ENCODE results near the gene PRR22. TPM values are rescaled to one million over a fixed set of nuclear protein-coding genes. Genes with fewer than 3 reads are reported as not detected.

Gene PRR22
- total RNA-seq, 2 experiments from 2014 or later: 4.4 to 5.0 TPM

GRCh38 chr19:5829567-5830310 lies 45.2 kb upstream of the PRR22 start:
- Mint-ChIP-seq H3K27me3 (no peaks in the 10 kb centered on the region), H3K36me3 (ENCODE audit: low read depth) (no peaks in the 10 kb centered on the region), H3K27ac (no peak overlapping the region), H3K9me3 (no peaks in the 10 kb centered on the region), H3K4me1 (ENCODE audit: low read depth) (peaks cover 7% of the 10 kb centered on the region), H3K4me3 (peak overlapping the region; percentile 89)
- no peak for DNase-seq
- no peak for ATAC-seq
- ChIA-PET CTCF (interaction anchor here (0.7 to 3.5 kb wide), 2 partner anchors 26 to 123 kb away, joined by 3 to 36 read pairs; partner anchors contain the start of gene NRTN), POLR2A (interaction anchor here (1.2 to 3.5 kb wide), 5 partner anchors 17 to 139 kb away, joined by 3 to 34 read pairs (median 7); partner anchors contain the start of genes DUS3L, NDUFA11 and VMAC)
- no peak for TF ChIP-seq CTCF (IDR thresholded peaks at IDR 0.05)
- intact Hi-C loops (cut with micrococcal nuclease): no loop called here

- peaks cover 7% of the 10 kb centered on the region for H3K4me1 Mint-ChIP-seq (ENCODE audit: low read depth)
- DNase-seq (peak; percentile 68), ATAC-seq (no peak)
- H3K36me3 Mint-ChIP-seq (ENCODE audit: low read depth): no peaks in the 10 kb centered on the region
- H3K27me3 Mint-ChIP-seq: no peaks in the 10 kb centered on the region
- POLR2A ChIA-PET: interaction anchor here (0.6 to 3.5 kb wide), 18 partner anchors 10 to 152 kb away, joined by 3 to 34 read pairs (median 4); partner anchors contain the start of genes DUS3L, FUT6, NDUFA11 and RPL36
- H3K27ac Mint-ChIP-seq: peak overlapping the region; percentile 95
- H3K4me3 Mint-ChIP-seq: peak overlapping the region; percentile 89
- no peaks in the 10 kb centered on the region for H3K9me3 Mint-ChIP-seq
- TF ChIP-seq CTCF (IDR thresholded peaks at IDR 0.05): no peak
- intact Hi-C loops (cut with micrococcal nuclease): no loop called here
- CTCF ChIA-PET: interaction anchor here (0.7 to 3.5 kb wide), 6 partner anchors 21 to 139 kb away, joined by 3 to 36 read pairs (median 4); partner anchors contain the start of genes NRTN and RPL36
Measured at GRCh38 chr19:5828661-5829566, 44.4 kb upstream of the PRR22 start.

GRCh38 chr19:5827891-5828660 lies 43.5 kb upstream of the PRR22 start:
- no peak for TF ChIP-seq CTCF (IDR thresholded peaks at IDR 0.05)
- H3K36me3 Mint-ChIP-seq (ENCODE audit: low read depth): no peaks in the 10 kb centered on the region
- peak; percentile 96 for DNase-seq
- peak overlapping the region; percentile 89 for H3K4me3 Mint-ChIP-seq
- intact Hi-C loops (cut with micrococcal nuclease): no loop called here
- POLR2A ChIA-PET: interaction anchor here (0.6 to 3.5 kb wide), 19 partner anchors 11 to 151 kb away, joined by 3 to 34 read pairs (median 4); partner anchors contain the start of genes DUS3L, FUT6, NDUFA11 and RPL36
- H3K4me1 Mint-ChIP-seq (ENCODE audit: low read depth): peaks cover 7% of the 10 kb centered on the region
- CTCF ChIA-PET: interaction anchor here (0.7 to 3.5 kb wide), 7 partner anchors 20 to 194 kb away, joined by 3 to 36 read pairs (median 3); partner anchors contain the start of genes NRTN and RPL36
- no peaks in the 10 kb centered on the region for H3K27me3 Mint-ChIP-seq
- H3K9me3 Mint-ChIP-seq: no peaks in the 10 kb centered on the region
- peak overlapping the region; percentile 95 for H3K27ac Mint-ChIP-seq
- peak; percentile 83 for ATAC-seq

DNA sequence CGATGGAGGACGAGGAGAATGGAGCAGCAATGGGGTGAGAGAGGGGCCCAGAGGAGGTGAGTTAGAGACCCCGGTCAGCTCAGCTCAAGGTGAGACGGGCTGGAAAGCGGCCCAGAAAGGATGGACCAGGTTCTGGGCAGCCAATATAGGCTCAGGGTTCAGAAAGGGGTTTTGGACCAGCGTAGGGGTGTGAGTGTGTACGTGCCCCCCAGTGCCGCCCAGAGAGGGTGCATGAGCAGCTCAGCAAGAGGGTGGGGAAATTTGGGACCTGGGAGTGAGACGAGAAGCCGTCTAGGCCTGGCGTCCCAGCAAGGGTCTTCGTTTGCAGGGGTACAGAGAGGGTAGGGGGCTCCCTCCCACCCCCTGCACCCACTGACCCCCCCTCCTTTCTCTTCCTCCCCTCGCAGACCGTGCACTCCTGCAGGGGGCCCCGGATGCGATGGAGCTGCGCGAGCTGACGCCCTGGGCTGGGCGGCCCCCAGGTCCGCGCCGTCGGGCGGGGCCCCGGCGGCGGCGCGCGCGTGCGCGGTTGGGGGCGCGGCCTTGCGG lies 42.9 kb upstream of the PRR22 start:
- no peak for TF ChIP-seq CTCF (IDR thresholded peaks at IDR 0.05)
- ChIA-PET POLR2A (interaction anchor here (1.0 to 3.5 kb wide), 11 partner anchors 12 to 151 kb away, joined by 3 to 34 read pairs (median 6); partner anchors contain the start of genes DUS3L, FUT6, NDUFA11 and RPL36), CTCF (interaction anchor here (0.7 to 3.5 kb wide), 7 partner anchors 20 to 195 kb away, joined by 3 to 36 read pairs (median 3); partner anchors contain the start of genes NRTN and RPL36)
- intact Hi-C loops (cut with micrococcal nuclease): no loop called here
- Mint-ChIP-seq H3K9me3 (no peaks in the 10 kb centered on the region), H3K4me3 (peak overlapping the region; percentile 73), H3K27ac (peak overlapping the region; percentile 79), H3K4me1 (ENCODE audit: low read depth) (peaks cover 7% of the 10 kb centered on the region), H3K27me3 (no peaks in the 10 kb centered on the region), H3K36me3 (ENCODE audit: low read depth) (no peaks in the 10 kb centered on the region)
- no peak for DNase-seq
- no peak for ATAC-seq
